Mammary epithelial cell (primary cell): ENCODE measurements around the gene ART1.

ENCODE experiments used
- EZH2 ChIP-seq: IDR thresholded peaks from 2 replicates; pipeline ENCODE4 v1.6.1; 2012; ENCODE audit warnings: low read length, inconsistent platforms, borderline replicate concordance
- TF ChIP-seq, protein P1 (sequence below), 2 donors: IDR thresholded peaks in 1 of 2; conservative IDR thresholded peaks in 1 of 2; 2 replicates each; pipeline ENCODE4 v1.5.1; 2011 to 2012; ENCODE audit warnings: inconsistent platforms in 2 of 2, low read length in 2 of 2, mild to moderate bottlenecking in 2 of 2, control low read depth in 1 of 2, low read depth in 1 of 2; ENCODE audit not compliant: insufficient read depth in 1 of 2; ENCODE audit errors: extremely low read depth in 1 of 2

- TF ChIP-seq, protein P1, sequence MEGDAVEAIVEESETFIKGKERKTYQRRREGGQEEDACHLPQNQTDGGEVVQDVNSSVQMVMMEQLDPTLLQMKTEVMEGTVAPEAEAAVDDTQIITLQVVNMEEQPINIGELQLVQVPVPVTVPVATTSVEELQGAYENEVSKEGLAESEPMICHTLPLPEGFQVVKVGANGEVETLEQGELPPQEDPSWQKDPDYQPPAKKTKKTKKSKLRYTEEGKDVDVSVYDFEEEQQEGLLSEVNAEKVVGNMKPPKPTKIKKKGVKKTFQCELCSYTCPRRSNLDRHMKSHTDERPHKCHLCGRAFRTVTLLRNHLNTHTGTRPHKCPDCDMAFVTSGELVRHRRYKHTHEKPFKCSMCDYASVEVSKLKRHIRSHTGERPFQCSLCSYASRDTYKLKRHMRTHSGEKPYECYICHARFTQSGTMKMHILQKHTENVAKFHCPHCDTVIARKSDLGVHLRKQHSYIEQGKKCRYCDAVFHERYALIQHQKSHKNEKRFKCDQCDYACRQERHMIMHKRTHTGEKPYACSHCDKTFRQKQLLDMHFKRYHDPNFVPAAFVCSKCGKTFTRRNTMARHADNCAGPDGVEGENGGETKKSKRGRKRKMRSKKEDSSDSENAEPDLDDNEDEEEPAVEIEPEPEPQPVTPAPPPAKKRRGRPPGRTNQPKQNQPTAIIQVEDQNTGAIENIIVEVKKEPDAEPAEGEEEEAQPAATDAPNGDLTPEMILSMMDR (conservative IDR thresholded peaks at IDR 0.05 in 1 of 2, IDR thresholded peaks at IDR 0.05 in 1 of 2; ENCODE audit: extremely low read depth in 1 of 2, insufficient read depth in 1 of 2, low read depth in 1 of 2, low read length in 2 of 2): no peak
- TF ChIP-seq EZH2: no peak
Measured at GRCh38 chr11:3632070-3632660, 12.8 kb upstream of the ART1 start.
